Ovary (tissue), 9 donors: ENCODE measurements around the gene KIF6. TPM values are rescaled to one million over a fixed set of nuclear protein-coding genes. Genes with fewer than 3 reads are reported as not detected.

Experiments used
- DNase-seq, 5 donors: peaks; one replicate each; pipeline ENCODE4 v3.0.0-alpha.2; 2019 to 2020
- H3K27ac ChIP-seq, 2 donors: fragments of 200-600 bp; one replicate each; pipeline versions ENCODE4 v1.5.1 to v1.8.0; 2019 to 2022
- H3K27me3 ChIP-seq: fragments of 200-600 bp; one replicate; pipeline ENCODE4 v1.8.0; 2022
- H3K36me3 ChIP-seq: fragments of 200-600 bp; sonication (generic); one replicate; pipeline ENCODE4 v1.5.1; 2019
- H3K4me1 ChIP-seq: one replicate; pipeline ENCODE4 v1.8.1; 2013; ENCODE audit warnings: mild to moderate bottlenecking, moderate library complexity; ENCODE audit not compliant: insufficient read depth
- H3K4me3 ChIP-seq: fragments of 200-600 bp; sonication (generic); one replicate; pipeline ENCODE4 v1.5.1; 2017
- H3K9me3 ChIP-seq, 2 donors: fragments of 200-600 bp in 1 of 2; sonication (generic) in 1 of 2; one replicate each; pipeline versions ENCODE4 v1.5.1 to v1.8.1; 2013 to 2019; ENCODE audit warnings: mild to moderate bottlenecking in 1 of 2, moderate library complexity in 1 of 2
- CTCF ChIP-seq, 3 donors: fragments of 450-650 bp in 2 of 3; fragments of 200-600 bp in 1 of 3; IDR thresholded peaks; one replicate each; pipeline versions ENCODE4 v1.5.1 to v1.8.0; 2016 to 2022; ENCODE audit warnings: antibody characterized with exemption in 3 of 3, mild to moderate bottlenecking in 1 of 3
- EP300 ChIP-seq: sonication (generic); formaldehyde crosslinking; IDR thresholded peaks from one replicate; pipeline ENCODE4 v1.6.1; 2017; ENCODE audit warnings: antibody characterized with exemption
- POLR2A ChIP-seq: fragments of 450-650 bp; IDR thresholded peaks from one replicate; pipeline ENCODE4 v1.6.1; 2017; ENCODE audit warnings: antibody characterized with exemption, mild to moderate bottlenecking, moderate library complexity
- WGBS, 3 donors: extraction: QIAGEN DNeasy Blood & Tissue Kit in 1 of 3; methylation state at CpG; one replicate each; pipeline versions ENCODE4 v1.1.5 to v1.1.7; 2013 to 2017; 5-methylcytosine and 5-hydroxymethylcytosine counted together
- intact Hi-C, 4 donors: fragments of 100-400 bp; cut with DNase I; formaldehyde crosslinking; loops; one replicate each; pipeline versions ENCODE4 v1.11.0 to v1.15.1; 2022 to 2023
- polyA plus RNA-seq, 2 donors: library from polyadenylated mRNA; stranded (reverse); fragments of 200-250 nt in 1 of 2; fragments of 350-450 nt in 1 of 2; fragmentation: Illumina TruSeq in 1 of 2; extraction: RNeasy Lipid Tissue Mini Kit (QIAGEN cat#74804) in 1 of 2; gene quantifications; one replicate each; pipeline ENCODE4 v1.2.3, GENCODE V29; 2013 to 2014
- total RNA-seq, 7 donors: library from RNA; depleted of rRNA in 2 of 7; stranded (reverse); fragments of >200 nt in 2 of 7; fragmentation: NEBNext Ultra II Directional in 3 of 7; extraction: Animal tissue kit (Norgen Biotek cat#: 25700) in 3 of 7; gene quantifications; one replicate each; pipeline versions ENCODE4 v1.1.0 to v1.2.4, GENCODE V29; 2016 to 2023
- donor health status: DM: no; HTN: no; CAD: no; lungs with moderate emphysema.
- donor health status: DM: no; HTN: no; CAD: no.
- donor health status: Bipolar disorder and iron deficiency.
- donor health status: DM: yes; HTN: yes; CAD: no.
- donor health status: DM: no; HTN: no; CAD: no.
- donor health status: DM: yes; HTN: yes; CAD: no.

KIF6 gene
- total and polyA plus RNA-seq, 9 donors = 0.12 to 2.1 (median 0.82) TPM

DNA sequence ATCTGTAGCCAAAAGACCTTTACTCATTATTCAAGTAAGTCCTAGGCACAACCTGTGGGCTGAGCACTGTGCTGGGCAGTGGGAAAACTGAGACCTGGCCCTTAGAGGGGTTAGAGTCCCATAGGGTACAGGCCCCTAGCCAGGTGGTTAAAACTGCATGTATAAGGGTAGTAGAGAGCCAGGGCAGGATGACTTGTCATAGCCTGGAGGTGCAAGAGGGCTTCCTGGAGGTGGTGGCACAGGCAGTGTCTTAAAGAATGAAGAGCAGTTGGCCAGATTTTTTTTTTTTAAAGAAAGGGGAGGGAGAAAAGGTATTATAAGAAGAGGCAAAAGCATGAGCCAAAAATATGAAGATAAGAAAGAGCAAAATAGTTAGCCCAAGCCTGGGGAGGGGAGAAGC is 226.2 kb downstream of the KIF6 start:
- Histone ChIP-seq H3K9me3 (no peaks in the 10 kb centered on the region), H3K36me3 (no peaks in the 10 kb centered on the region), H3K27me3 (no peaks in the 10 kb centered on the region), H3K27ac (no peak overlapping the region), H3K4me1 (peaks cover 1% of the 10 kb centered on the region), H3K4me3 (no peak overlapping the region)
- intact Hi-C loops = no loop called here
- no peak for DNase-seq
- TF ChIP-seq CTCF (IDR thresholded peaks at IDR 0.05) (no peak), EP300 (no peak), POLR2A (no peak)

GRCh38 chr6:39498096-39498495 is 227.1 kb downstream of the KIF6 start:
- Histone ChIP-seq H3K4me1 (peaks cover 1% of the 10 kb centered on the region), H3K36me3 (no peaks in the 10 kb centered on the region), H3K4me3 (no peak overlapping the region), H3K27ac (no peak overlapping the region), H3K9me3 (no peaks in the 10 kb centered on the region), H3K27me3 (no peaks in the 10 kb centered on the region)
- TF ChIP-seq POLR2A = no peak
- TF ChIP-seq CTCF (IDR thresholded peaks at IDR 0.05) = no peak
- TF ChIP-seq EP300 = no peak
- 56 to 61% (median 56%) methylated on average over 2 of the region's 2 CpGs for WGBS, 3 donors
- intact Hi-C loops = no loop called here
- no peak for DNase-seq

DNA sequence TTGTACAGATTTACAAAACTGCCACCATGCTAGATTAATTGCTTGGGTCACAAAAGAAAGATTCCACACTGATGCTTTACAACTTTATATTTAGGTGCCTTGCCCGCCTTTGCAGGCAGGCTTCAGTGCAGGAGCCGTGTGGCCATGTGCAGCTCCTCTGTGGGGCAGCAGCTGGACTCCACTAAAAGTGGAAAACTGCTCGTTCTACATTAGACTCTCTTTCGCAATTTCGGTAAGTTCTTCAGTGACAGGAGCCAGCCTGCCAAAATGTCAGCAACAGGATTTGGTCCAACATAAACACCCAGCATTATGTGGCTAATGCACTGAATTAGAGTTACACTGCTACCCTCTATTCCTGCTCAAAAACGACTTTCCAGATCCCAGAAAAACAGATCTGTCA is 228.3 kb downstream of the KIF6 start:
- intact Hi-C loops = no loop called here
- 4 to 23% (median 6%) methylated on average over 6 of the region's 6 CpGs for WGBS, 3 donors
- Histone ChIP-seq H3K4me3 (no peak overlapping the region), H3K36me3 (no peaks in the 10 kb centered on the region), H3K27me3 (no peaks in the 10 kb centered on the region), H3K27ac (no peak overlapping the region), H3K9me3 (no peaks in the 10 kb centered on the region), H3K4me1 (peaks cover 1% of the 10 kb centered on the region)
- no peak for TF ChIP-seq EP300
- TF ChIP-seq CTCF (IDR thresholded peaks at IDR 0.05) = peak in 1 of 3 donors; percentile 10
- peak; percentile 64 to 79 (median 71) for DNase-seq

- intact Hi-C loops = no loop called here
- no peak overlapping the region for H3K4me3 ChIP-seq
- WGBS, 3 donors = 35 to 50% (median 45%) methylated on average over 2 of the region's 2 CpGs
Measured at GRCh38 chr6:39496456-39496855, 228.8 kb downstream of the KIF6 start.

More at GRCh38 chr6:39496456-39496855, 228.8 kb downstream of the KIF6 start:
- H3K36me3 ChIP-seq = no peaks in the 10 kb centered on the region
- no peaks in the 10 kb centered on the region for H3K9me3 ChIP-seq
- no peak for DNase-seq
- H3K27ac ChIP-seq = no peak overlapping the region
- no peaks in the 10 kb centered on the region for H3K27me3 ChIP-seq
- TF ChIP-seq POLR2A = no peak
- TF ChIP-seq EP300 = no peak
- no peak for TF ChIP-seq CTCF (IDR thresholded peaks at IDR 0.05)
- peaks cover 1% of the 10 kb centered on the region for H3K4me1 ChIP-seq
